IPS-NIHi7 (cell line): ENCODE measurements around the gene CTBP2.
A peak's percentile ranks its signal among the peaks of the same experiment; 100 is the strongest.
"Not testable (repeated sequence)": the region's sequence is repeated elsewhere in the genome, so short reads cannot be mapped to it uniquely, and the experiment has no call there.

Experiments used
- DNase-seq: peaks from one replicate; pipeline ENCODE4 v3.0.0; 2012; ENCODE audit warnings: mixed read lengths; ENCODE audit errors: extremely low spot score

The CTBP2 gene

DNA sequence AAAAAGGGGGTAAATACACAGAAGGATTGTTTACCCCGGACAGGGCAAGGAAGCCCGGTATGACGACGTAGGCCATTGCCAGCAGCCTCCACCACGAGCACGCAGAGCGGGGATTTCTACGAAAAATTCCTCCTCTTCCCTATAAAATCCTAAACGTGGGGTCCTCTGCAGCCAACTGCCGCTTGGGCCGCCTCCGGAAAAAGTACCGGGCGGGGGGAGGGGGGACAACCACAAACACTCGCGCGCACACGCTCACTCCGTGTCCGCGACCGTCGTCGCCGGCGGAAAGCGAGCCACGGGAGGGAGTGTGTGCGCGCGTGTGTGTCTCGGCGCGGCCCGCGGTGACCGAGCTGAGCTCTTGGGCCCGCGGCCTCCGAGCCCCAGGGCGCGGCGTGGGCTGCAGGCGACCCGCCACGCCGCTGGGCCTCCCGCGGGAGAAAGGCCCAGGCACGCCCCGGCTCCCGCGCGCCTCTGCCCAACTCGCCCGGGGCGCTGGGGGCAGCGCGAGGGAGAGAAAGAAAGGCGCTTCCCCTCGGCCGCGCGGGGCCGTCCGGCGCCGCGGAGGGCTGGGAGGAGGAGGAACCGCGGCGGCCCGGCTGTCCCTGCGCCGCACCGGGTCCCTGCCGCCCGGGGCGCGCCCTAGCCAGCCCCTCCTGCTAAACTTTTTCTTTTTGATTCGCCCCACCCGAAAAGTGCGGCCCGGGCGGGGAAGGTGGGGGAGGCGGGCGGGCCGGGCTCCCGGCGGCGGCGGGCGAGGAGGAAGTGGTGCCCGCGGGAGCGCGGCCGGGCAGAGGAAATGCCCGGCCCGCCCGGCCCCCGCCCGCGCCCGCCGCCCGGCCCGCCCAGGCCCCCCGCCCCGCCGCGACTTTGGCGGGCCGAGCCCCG is 1.5 kb downstream of the CTBP2 start:
- DNase-seq = no peak

DNA sequence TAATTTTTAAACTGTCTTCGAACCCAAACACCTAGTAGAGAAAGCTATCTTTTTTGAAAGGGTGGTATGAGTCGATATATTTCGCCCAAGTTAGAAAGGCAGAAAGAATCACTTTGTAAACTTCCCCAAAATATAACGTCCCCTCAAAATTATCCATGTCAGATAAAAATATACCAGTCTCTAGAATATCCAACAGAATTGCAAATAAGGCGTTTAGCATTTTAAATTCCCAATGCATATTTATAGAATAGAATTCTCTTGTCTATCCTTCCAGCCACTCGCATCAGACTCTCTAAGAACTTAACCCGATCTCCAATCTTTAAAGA is 2.1 kb downstream of the CTBP2 start:
- DNase-seq = no peak

DNA sequence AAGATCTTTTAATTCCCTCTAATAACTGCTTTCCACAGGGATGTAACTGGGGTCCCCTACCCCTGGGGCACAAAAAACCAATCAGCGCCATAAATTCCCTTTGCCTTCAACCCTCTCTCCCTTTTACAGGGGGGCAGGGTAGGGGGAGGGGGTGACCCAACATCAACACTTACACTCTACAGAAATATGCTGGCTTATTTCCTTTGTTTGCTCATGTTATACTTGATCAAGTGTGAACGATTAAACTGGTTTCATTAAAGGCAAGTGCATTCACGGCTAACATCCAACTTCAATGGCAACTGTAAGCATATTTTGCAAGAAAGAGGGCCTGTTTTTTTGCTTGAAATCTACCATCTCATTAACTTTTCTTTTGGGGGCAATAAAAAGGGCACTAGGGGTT is 2.9 kb downstream of the CTBP2 start:
- no peak for DNase-seq

DNA sequence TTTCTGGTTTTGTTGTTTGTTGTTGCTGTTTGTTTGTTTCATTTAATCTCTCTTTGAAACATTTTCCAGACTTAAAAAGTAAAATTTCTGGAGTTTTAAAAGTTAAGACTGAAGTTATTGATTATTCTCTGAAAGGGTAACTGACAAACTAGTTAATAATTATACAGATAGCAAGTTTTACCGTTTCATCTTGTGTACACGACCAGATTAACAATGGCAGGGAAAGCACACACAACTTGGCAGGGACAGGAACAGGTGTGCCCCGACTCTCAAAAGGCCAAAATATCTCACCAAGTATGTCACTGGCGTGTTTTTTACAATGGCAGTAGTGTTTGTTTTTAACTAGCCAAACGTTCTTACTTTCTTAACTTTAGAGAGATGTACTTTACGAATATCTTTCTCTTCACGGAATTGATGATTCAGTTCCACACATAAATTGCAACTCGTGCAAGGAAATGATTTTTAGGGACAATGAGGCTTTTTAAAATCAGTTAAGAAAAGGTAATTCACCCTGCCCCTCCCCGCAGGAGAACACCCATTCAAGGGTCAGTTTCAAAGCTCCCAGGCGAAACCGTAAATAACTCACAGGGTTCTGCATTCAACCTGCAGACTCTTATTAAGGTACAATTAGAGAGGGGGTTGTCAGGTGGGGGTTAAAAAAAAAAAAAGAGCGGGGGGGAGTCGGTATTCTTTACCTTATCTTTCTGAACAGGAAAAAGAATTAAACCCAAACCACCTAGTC is 3.5 kb downstream of the CTBP2 start:
- DNase-seq = no peak

DNA sequence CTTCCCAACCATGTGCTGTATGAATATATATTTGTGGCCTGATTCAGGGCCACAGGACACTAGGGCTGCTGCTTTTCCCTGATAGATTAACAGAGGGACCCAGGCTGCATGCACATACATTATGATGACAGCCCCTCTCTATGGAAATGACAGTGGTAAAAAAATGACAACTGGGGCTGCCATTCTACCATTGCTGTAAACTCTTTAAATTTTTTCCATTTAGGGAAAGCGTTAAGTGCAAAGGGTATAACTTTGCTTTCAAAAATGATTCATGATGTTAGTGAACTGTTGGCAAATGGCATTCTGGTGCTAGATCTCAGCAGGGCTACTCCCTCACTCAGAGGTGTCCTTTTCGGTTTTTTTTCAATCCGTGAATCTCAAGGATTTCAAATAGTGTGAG is 4.2 kb downstream of the CTBP2 start:
- no peak for DNase-seq

DNA sequence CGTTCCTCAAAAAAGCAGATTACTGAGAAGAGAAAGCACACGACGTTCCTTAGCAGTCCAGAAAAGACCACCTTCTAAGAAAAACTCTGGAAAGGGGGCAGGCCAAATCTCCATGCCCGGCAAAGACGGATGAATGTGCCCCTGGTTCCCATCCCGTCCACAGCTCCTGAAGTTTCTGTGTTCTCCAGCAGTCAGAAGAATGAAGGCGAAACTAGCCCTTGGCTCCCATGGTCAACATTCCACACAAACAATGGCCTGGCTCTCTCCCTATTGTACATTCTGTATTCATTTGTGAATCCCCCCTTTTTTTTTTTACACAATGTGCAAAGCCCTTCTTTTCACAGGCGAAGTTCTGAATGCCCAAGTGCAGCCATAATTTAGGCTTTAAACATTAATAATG is 5.3 kb downstream of the CTBP2 start:
- no peak for DNase-seq

DNA sequence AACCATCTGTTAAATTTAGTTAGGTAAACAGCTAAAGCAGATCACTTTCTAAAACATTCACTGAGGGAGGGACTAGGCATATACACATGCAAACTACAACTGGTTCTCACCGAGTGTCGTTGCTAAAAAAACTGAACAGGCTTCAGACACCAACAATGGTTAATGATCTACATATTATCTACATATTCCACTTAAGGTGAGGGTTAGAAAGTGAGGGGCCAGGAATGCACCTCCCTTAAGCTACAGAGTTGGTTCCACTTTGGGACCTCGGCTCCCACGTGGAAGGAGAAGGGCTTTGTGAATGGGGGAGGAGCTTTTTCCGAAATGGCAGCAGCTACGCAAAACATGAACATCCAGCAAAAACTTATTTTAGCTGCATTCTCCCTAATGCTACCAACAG is 5.8 kb downstream of the CTBP2 start:
- DNase-seq = no peak

DNA sequence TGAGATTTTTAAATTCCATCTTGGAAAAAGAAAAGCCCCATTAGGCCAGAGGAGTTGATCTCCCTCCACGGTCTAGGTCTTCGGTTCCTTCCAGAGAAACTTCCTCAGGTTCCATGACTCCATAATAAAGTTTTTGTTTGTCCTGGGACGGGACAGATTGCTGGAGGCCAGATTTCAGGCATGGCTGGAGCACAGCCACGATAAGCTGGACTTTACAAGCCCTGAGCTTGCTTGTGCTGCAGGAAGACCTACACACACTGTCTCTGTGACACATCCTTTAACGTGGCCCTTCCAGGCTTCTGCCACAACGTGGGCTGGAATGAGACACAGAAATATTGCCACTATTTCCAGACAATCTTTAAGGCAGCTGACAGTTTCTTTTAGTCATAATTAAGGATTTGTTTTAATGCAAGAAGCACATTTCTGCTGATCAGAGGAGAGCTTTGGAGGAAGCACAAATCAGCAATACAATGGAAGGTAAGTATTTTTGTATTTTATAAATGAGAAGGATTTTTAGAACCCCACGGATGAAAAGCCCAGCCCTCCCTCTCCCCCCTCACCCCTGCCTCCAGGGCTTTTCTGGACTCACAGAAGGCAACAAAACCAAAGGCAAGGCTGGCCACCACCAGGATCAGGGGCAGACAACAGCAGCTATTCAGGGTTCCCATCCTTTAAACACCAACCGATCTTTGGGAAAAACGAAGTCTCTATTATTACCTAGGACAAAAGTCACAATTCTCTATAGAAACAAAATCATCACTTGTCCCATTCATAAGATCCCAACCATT is 6.5 kb downstream of the CTBP2 start:
- no peak for DNase-seq

DNA sequence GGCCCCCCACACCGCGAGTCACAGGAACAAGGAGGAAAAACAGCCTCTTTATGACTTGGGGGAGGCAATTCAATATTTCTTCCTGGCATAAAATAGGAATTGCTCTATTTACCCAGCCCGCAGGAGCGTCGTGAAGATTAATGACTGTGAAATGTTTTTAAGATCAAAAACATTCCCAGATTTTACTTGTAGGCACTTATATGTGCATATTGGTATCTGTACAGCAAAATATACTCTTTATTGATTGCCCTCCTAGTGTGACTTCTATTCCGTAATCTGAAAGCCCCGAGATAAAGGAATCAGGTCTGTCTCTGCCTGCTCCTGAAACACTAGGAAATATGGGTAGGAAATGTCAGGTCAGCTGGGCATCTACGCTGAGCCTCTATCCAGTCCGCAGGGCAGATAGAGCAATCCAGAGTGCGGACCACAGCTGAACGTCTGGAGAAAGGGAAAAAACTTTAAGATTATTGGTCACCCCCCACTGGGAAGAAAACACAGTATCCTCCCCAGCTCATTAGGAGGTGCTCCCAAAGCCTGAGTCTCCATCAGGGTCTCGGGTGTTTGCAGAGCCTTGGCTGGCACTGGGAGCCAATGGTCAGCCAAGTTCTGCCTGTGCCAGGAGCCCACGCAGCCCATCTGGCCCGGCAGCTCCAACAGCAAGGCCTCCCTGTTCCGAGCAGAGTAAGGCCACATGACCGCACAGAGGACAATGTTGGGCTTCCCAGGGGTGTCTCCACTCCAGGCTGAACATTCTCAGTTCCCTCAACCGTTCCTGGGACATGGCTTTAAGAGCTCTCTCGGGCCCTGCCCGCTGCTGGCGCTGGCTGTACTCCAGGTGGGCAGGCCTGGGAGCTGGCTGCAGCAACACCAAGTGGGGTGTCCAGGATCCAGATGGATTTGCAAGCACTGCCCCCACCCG is 7.7 kb downstream of the CTBP2 start:
- DNase-seq = no peak

DNA sequence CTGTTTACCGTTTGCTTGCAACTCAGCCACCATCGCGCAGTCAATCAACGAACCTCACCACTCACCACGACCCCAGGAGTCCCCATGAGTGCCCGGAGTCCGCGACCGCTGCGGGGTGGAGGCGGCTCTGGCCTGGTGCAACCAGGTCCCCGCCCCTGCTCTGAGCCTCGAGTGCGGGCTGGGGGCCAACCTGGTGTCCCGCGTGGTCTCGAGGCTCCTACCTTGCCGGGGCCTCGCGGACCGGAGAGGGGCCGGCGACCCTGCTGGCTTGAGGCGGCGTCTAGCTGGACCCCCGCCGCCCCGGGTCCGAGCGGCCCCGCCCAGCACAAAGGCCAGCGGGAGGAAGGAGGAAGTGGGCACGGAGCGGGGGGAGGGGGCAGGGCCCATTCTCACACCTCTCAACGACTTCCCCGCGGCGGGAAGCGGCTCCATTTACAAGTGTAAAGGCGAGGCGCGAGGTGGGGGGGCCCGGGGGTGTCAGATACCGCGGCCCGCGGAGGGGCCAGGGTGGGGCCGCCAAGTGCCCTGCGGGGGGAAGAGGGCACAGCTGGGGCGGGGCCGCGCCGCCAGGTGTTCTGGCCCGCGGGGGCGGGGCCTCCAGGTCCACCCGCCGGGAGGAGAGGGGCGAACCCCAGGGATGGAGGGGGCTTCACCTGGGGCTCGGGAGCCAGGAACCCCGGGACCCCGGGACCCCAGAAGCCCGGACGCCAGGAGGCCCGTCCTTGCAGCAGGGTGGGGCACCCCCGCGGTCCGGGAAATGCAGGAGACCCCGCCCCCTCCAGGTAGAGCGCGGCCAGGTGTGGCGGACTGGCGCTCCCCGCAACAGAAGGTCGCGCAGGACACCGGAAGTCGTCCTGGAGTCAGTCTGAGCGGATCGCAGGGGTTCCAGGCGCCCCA is 8.6 kb downstream of the CTBP2 start:
- DNase-seq = peak; percentile 71

DNA sequence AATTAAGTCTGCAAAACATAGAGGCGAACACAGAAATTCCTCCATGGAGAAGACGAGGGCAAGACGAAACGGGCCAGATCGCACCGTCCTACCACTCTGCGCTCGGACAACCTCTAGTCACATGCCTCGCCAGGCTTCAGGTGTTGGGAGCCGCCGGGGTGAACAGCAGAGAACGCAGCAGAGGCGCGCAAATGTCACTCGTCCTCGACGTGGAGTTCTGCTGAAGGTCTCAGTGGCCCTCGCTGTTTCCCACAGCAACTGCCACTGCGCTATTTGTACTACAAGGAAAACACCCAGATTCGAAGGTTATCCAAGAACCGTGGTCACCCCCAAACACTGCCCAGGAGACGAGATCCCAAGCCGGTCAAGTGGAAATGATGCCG is 9.2 kb downstream of the CTBP2 start:
- no peak for DNase-seq

DNA sequence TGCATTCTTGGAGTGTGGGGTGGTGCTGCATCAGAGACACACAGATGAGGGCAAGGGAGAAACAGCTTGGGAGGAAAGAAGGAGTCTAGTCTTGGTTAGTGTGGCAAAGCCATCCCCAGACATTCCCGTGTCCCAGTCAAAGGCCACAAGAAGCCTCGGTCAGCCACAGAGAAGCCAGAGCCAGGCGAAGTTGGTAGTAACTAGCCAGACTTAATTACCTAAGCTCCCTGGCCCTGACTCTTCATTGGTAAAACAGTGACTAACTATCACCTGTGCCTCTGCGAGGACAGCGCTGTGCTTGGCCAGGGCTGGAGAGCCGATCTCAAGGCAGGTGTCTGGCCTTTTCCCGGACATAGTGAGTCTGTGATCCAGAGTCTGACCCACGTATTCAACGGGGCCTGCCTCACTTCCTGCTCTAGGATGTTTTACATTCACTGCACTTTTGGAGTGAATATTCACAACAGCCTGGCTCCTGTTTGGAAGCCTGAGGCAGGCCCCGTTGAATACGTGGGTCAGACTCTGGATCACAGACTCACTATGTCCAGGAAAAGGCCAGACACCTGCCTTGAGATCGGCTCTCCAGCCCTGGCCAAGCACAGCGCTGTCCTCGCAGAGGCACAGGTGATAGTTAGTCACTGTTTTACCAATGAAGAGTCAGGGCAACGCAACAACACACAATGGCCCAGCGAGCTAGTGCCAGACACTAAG is 9.8 kb downstream of the CTBP2 start:
- DNase-seq = not testable (repeated sequence)

DNA sequence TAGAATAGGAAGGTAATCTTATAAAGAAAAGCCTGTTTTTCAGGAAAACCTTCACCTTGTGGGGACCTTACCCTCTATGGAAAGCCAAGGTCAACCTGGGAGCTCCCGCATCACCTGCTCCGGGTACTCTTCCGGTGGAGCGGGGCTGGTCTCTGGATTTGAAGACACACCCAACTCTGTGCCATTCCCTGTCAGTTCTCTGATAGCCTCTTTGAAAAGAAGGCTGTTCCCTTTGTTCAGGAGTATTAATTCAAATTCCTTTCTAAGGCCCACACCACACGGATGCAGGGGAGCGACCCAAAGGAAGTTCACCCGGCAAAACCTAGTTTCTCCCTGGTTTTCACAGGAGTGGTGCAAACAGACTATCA is 10.7 kb downstream of the CTBP2 start:
- no peak for DNase-seq

DNA sequence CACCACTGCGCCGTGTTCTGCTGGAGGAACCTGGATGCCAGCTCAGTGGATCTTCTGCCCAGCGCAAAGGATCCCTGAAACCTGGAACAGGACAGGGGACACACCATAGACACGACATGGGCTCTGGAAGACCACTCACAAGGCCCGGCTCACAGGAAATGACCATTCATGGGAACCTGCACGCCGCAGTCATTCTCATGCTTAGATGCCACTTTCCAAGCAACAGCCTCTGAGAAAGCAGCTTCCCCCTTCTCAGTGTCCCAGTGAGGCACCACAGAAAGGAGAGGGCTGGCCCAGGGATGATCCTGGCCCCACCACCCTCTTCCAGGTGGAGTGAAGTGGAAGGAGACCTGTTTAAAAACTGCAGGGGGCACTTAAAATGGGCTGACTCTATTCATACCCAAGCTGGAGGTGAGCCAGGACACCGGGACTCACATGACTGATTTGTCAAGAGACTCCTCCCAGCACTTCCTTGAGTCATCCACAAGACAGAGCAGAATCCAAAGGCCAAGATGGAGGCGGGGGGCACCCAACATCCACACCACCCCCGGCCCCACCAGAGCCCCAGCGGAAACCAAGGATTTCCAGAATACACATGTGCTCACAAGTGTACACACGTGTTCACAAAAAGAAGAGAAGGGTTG is 11.2 kb downstream of the CTBP2 start:
- DNase-seq = no peak

DNA sequence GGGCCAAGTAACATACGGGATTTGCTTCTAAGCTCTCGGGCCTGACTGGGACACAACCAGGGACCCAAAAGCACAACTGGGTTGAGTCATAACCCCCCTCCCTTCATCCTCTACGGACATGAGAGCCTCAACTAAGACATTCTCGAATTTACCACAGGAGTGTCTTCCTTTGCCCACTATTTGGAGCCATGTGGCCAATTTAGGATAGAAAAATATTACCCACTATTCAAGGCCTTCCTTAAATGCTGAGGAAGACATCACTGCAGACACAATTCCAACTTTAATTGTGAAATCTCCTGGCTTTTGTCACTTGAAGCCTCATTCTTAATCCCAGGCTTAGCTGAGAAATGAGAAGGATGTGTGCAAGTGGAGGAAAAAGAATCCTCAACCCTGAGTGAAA is 11.8 kb downstream of the CTBP2 start:
- no peak for DNase-seq

DNA sequence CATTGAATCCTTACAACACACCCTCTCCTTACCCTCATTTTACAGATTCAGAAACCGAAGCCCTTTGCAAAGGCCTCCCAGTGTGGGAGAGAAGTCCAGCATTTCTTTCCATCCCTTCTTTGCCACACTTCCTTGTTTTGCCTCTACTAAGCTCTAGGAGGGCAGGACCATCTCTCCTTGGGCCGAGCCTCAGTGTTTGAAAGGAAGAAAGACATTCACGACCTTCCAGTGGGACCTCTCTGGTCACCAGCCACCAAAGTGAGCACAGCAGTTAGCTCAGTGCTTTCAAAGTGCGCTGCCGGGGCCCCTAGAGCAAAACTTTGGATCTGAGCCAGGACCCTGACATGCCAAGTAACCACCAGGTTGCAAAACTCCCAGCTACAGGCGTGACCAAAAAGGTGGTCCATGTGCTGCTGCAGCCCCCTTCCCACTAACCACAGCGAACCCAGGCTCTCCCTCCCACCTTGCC is 12.4 kb downstream of the CTBP2 start:
- no peak for DNase-seq

DNA sequence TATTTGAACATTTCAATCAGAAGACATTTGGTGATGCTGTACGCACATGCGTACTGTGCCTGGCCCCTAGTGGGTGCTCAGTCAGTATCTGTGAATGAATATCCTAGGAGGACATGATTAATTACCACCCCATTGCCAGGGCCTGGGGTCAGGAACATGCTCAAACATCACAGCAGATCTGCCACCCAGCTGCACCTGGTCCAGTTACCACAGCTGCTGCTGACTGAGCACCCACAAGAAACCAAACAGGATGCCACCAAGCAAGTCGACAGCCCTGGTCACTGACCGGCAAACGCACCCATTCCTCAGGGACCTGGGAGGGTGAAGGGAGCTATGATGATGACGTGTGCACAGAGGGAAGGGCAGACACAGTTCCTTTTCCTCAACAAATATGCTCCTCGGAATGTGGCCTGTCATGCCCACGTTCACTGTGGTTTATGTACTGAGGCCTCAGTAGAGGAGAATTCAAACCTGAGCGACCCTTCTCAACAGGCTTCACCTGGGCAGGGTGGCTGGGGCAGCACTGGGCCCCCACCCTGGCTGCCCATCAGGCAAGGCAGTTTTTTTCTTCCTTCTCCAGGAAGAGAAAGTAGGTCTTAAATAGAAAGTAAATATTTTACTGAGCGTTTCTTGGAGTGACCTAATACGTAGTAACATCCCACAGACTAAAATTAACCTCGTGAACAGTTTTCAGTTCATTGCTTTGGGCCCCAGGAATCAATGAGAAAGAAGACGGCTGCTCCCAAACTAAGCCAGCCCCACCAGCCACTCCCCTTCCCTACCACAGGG is 13.4 kb downstream of the CTBP2 start:
- no peak for DNase-seq

DNA sequence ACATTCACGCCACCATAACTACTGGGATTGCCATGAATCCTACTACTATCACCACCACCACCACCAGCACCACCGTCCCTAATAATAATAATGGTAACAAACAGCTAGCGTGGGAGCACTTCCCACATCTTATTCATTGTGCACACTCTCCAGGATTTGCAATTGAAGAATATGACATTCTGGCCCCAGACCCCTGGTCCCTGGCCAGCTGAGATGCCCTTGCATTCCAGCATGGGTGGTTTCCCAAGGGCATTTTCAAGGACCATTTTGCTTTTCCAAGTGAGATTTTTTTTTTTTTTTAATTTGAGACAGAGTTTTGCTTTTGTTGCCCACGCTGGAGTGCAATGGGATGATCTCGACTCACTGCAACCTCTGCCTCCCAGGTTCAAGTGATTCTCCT is 14.7 kb downstream of the CTBP2 start:
- DNase-seq = no peak
